OCI-LY3 (cell line): ENCODE measurements around the gene KLF5.

Experiments used
- H2AFZ ChIP-seq: fragments of 200-600, 300-600 bp; shearing (Covaris generic); 2 replicates; pipeline ENCODE4 v1.6.0; 2014; ENCODE audit warnings: antibody characterized with exemption, low read depth, low read length
- H3K27ac ChIP-seq: fragments of 200-600, 300-600 bp; sonication (generic); 2 replicates; pipeline ENCODE4 v1.5.1; 2014; ENCODE audit warnings: mild to moderate bottlenecking, low read length, moderate library complexity, mixed read lengths
- H3K27me3 ChIP-seq: fragments of 200-600, 300-600 bp; sonication (generic); 2 replicates; pipeline ENCODE4 v1.6.1; 2014; ENCODE audit warnings: low read depth, low read length, mixed read lengths
- H3K36me3 ChIP-seq: fragments of 200-600, 300-600 bp; sonication (generic); replicated peaks from 2 replicates; pipeline ENCODE3; 2014; ENCODE audit warnings: low read depth, low read length, mixed read lengths
- H3K4me1 ChIP-seq: fragments of 300-600, 200-600 bp; sonication (generic); 2 replicates; pipeline ENCODE4 v1.6.1; 2014; ENCODE audit warnings: low read length, mixed read lengths
- H3K4me2 ChIP-seq: fragments of 200-600, 300-600 bp; sonication (generic); 2 replicates; pipeline ENCODE4 v1.6.1; 2014; ENCODE audit warnings: low read length, mixed read lengths
- H3K4me3 ChIP-seq: fragments of 300-600, 200-600 bp; sonication (generic); 2 replicates; pipeline ENCODE4 v1.5.1; 2014; ENCODE audit warnings: antibody characterized with exemption, mild to moderate bottlenecking, low read length, moderate library complexity
- H3K79me2 ChIP-seq: fragments of 300-600, 200-600 bp; shearing (Covaris generic); 2 replicates; pipeline ENCODE4 v1.6.1; 2014; ENCODE audit warnings: mild to moderate bottlenecking, low read length, mixed read lengths
- H3K9ac ChIP-seq: fragments of 300-600, 200-600 bp; shearing (Covaris generic); 2 replicates; pipeline ENCODE4 v1.6.0; 2014; ENCODE audit warnings: mild to moderate bottlenecking, low read length, moderate library complexity
- H3K9me3 ChIP-seq: fragments of 200-600, 300-600 bp; shearing (Covaris generic); 2 replicates; pipeline ENCODE4 v1.6.1; 2014; ENCODE audit warnings: low read length, mixed read lengths; ENCODE audit not compliant: insufficient read depth
- H4K20me1 ChIP-seq: fragments of 200-600, 300-600 bp; sonication (generic); 2 replicates; pipeline ENCODE4 v1.6.1; 2016; ENCODE audit warnings: low read length, mixed read lengths; ENCODE audit not compliant: insufficient read depth
- CTCF ChIP-seq: fragments of 200-600, 300-600 bp; sonication (generic); IDR thresholded peaks from 2 replicates; pipeline ENCODE4 v1.5.1; 2014; ENCODE audit warnings: antibody characterized with exemption, low read length, low read depth
- EZH2phosphoT487 ChIP-seq: fragments of 200-600 bp; shearing (Covaris generic); IDR thresholded peaks from 2 replicates; pipeline ENCODE4 v1.6.1; 2018; ENCODE audit warnings: antibody characterized with exemption, mixed run types, low read depth

Gene KLF5

GRCh38 chr13:73038064-73038463 is 20.7 kb upstream of the KLF5 start:
- Histone ChIP-seq H3K9ac (no peak overlapping the region), H3K27me3 (no peaks in the 10 kb centered on the region), H3K36me3 (no peaks in the 10 kb centered on the region), H3K4me3 (no peak overlapping the region), H2AFZ (no peak overlapping the region), H3K4me2 (no peak overlapping the region), H4K20me1 (no peaks in the 10 kb centered on the region), H3K79me2 (no peaks in the 10 kb centered on the region), H3K27ac (no peak overlapping the region), H3K4me1 (no peaks in the 10 kb centered on the region), H3K9me3 (no peaks in the 10 kb centered on the region)
- TF ChIP-seq CTCF, result no peak
- no peak for TF ChIP-seq EZH2phosphoT487

- Histone ChIP-seq H3K36me3 (no peaks in the 10 kb centered on the region), H3K27me3 (no peaks in the 10 kb centered on the region), H4K20me1 (no peaks in the 10 kb centered on the region), H3K4me1 (no peaks in the 10 kb centered on the region), H3K79me2 (no peaks in the 10 kb centered on the region), H3K9me3 (no peaks in the 10 kb centered on the region), H2AFZ (no peak overlapping the region), H3K27ac (no peak overlapping the region), H3K9ac (no peak overlapping the region), H3K4me3 (no peak overlapping the region), H3K4me2 (no peak overlapping the region)
- no peak for TF ChIP-seq CTCF
- TF ChIP-seq EZH2phosphoT487, result no peak
Observed at GRCh38 chr13:73039201-73040108, 19.4 kb upstream of the KLF5 start.

GRCh38 chr13:73040484-73040883 is 18.3 kb upstream of the KLF5 start:
- Histone ChIP-seq H3K4me2 (no peak overlapping the region), H3K9me3 (no peaks in the 10 kb centered on the region), H4K20me1 (no peaks in the 10 kb centered on the region), H3K36me3 (no peaks in the 10 kb centered on the region), H3K9ac (no peak overlapping the region), H3K27ac (no peak overlapping the region), H3K4me1 (no peaks in the 10 kb centered on the region), H2AFZ (no peak overlapping the region), H3K79me2 (no peaks in the 10 kb centered on the region), H3K4me3 (no peak overlapping the region), H3K27me3 (no peaks in the 10 kb centered on the region)
- TF ChIP-seq CTCF (no peak), EZH2phosphoT487 (no peak)

GRCh38 chr13:73040968-73041596 is 17.7 kb upstream of the KLF5 start:
- H3K9me3 ChIP-seq, result no peaks in the 10 kb centered on the region
- no peaks in the 10 kb centered on the region for H3K36me3 ChIP-seq
- no peak overlapping the region for H2AFZ ChIP-seq
- H3K9ac ChIP-seq, result no peak overlapping the region
- no peaks in the 10 kb centered on the region for H4K20me1 ChIP-seq
- no peaks in the 10 kb centered on the region for H3K4me1 ChIP-seq
- H3K27me3 ChIP-seq, result no peaks in the 10 kb centered on the region
- TF ChIP-seq CTCF, result no peak
- TF ChIP-seq EZH2phosphoT487, result no peak
- H3K4me2 ChIP-seq, result no peak overlapping the region
- H3K4me3 ChIP-seq, result no peak overlapping the region
- no peaks in the 10 kb centered on the region for H3K79me2 ChIP-seq
- H3K27ac ChIP-seq, result no peak overlapping the region
